Vagina (tissue), 2 donors: ENCODE data around the gene NXPH1.

Experiments
- CTCF ChIP-seq, 3 experiments: fragments of 450-650 bp in 2 of 3; fragments of 200-600 bp in 1 of 3; sonication (generic) in 1 of 3; IDR thresholded peaks; one replicate each; pipeline ENCODE4 v1.5.1; 2017 to 2019; ENCODE audit warnings: antibody characterized with exemption in 3 of 3, mild to moderate bottlenecking in 2 of 3, moderate library complexity in 2 of 3
- POLR2AphosphoS5 ChIP-seq, 2 donors: sonication (generic); formaldehyde crosslinking; IDR thresholded peaks; one replicate each; pipeline ENCODE4 v1.9.0; 2017; ENCODE audit warnings: antibody characterized with exemption in 2 of 2, mild to moderate bottlenecking in 2 of 2, low read depth in 1 of 2; ENCODE audit not compliant: insufficient read depth in 1 of 2

DNA sequence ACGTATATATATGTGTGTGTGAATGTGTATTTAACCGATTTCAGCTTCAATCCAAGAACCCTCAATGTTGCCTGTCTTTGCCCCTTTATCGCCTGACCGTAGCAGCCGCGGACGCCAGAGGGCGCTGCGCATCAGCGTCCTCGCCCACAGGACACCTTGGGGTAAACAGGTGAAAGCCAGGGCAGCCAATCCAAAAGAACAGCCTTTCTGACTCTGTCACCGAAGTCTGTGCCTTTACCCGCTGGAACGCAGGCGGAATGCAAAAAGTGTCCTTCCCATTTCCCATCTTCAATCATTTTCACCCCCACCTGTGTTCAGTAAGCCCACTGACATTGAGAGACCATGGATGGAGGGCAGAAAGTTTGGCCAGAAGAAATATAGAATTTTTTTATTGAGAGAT lies 3.6 kb downstream of the NXPH1 start:
- TF ChIP-seq CTCF (IDR thresholded peaks at IDR 0.05): no peak
- TF ChIP-seq POLR2AphosphoS5 (IDR thresholded peaks at IDR 0.05; ENCODE audit: insufficient read depth in 1 of 2, low read depth in 1 of 2): no peak
